SH-SY5Y (cell line): ENCODE data around the gene LTBP1.

Source experiments
- GATA2 ChIP-seq: IDR thresholded peaks from 2 replicates; pipeline ENCODE4 v1.6.1; 2011; ENCODE audit warnings: mild to moderate bottlenecking, low read depth, low read length
- GATA3 ChIP-seq: IDR thresholded peaks from 2 replicates; pipeline ENCODE4 v1.6.1; 2011; ENCODE audit warnings: low read depth, mild to moderate bottlenecking, low read length, moderate library complexity

DNA sequence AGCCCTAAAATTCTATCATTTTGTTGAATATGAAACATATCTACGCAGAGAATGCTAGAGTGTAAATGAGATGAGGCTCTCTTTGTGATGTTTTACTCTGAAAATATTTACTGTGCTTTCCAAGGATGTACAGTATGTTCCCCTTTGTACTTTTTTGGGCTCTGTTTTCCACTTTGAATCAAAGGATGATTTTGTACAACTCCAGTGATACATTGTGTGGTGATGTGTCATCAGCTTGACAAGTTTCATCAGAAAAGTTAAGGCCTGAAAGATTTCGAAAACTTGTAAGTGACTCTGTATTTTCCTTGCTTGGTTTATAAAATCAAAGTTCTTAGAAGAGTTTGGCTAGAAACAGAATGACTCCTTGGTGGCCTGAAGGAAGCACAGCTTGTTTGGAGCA lies 206.3 kb downstream of the LTBP1 start:
- TF ChIP-seq GATA3, result no peak
- TF ChIP-seq GATA2, result no peak
